Coronary artery (tissue), 2 donors: Measurements from ENCODE around the gene TMEM147.
A peak's percentile ranks its signal among the peaks of the same experiment; 100 is the strongest.

ENCODE experiments used
- DNase-seq: peaks from one replicate; pipeline ENCODE4 v3.0.0-alpha.2; 2017; ENCODE audit warnings: low spot score
- H3K27ac ChIP-seq, 2 donors: fragments of 200-600 bp; sonication (generic); one replicate each; pipeline ENCODE4 v1.5.1; 2016 to 2019
- H3K4me3 ChIP-seq: fragments of 200-600 bp; sonication (generic); 2 replicates; pipeline ENCODE4 v1.5.1; 2016; ENCODE audit warnings: mild to moderate bottlenecking, moderate library complexity
- CTCF ChIP-seq: fragments of 200-600 bp; sonication (generic); IDR thresholded peaks from one replicate; pipeline ENCODE4 v1.5.1; 2019; ENCODE audit warnings: antibody characterized with exemption

Gene TMEM147

GRCh38 chr19:35539314-35539713 lies 6.1 kb upstream of the TMEM147 start:
- Histone ChIP-seq H3K4me3 (no peak overlapping the region), H3K27ac (no peak overlapping the region)
- DNase-seq = no peak
- no peak for TF ChIP-seq CTCF

- Histone ChIP-seq H3K4me3 (no peak overlapping the region), H3K27ac (no peak overlapping the region)
- DNase-seq = no peak
- no peak for TF ChIP-seq CTCF
These were observed 5.6 kb upstream of the TMEM147 start for GRCh38 chr19:35539850-35540249.

- TF ChIP-seq CTCF = no peak
- H3K27ac ChIP-seq = no peak overlapping the region
- H3K4me3 ChIP-seq = no peak overlapping the region
- DNase-seq = no peak
These were observed 5.0 kb upstream of the TMEM147 start for GRCh38 chr19:35540356-35540927.

- no peak overlapping the region for H3K4me3 ChIP-seq
- no peak for TF ChIP-seq CTCF
- no peak for DNase-seq
- no peak overlapping the region for H3K27ac ChIP-seq
These were observed 3.2 kb upstream of the TMEM147 start for GRCh38 chr19:35542209-35542608.

- no peak overlapping the region for H3K27ac ChIP-seq
- no peak for DNase-seq
- H3K4me3 ChIP-seq = no peak overlapping the region
- no peak for TF ChIP-seq CTCF
These were observed 1.9 kb upstream of the TMEM147 start for GRCh38 chr19:35543280-35544109.

GRCh38 chr19:35544110-35544802 lies 1.2 kb upstream of the TMEM147 start:
- Histone ChIP-seq H3K4me3 (peak overlapping the region; percentile 92), H3K27ac (peak overlapping the region in 1 of 2 donors; percentile 91)
- DNase-seq = no peak
- no peak for TF ChIP-seq CTCF
